Measurements from ENCODE around the gene KCTD16.

- TF ChIP-seq CTCF (IDR thresholded peaks at IDR 0.05) (no peak), POLR2AphosphoS5 (IDR thresholded peaks at IDR 0.05; ENCODE audit: low read depth, low read length) (no peak), REST (IDR thresholded peaks at IDR 0.05; ENCODE audit: insufficient read depth in 1 of 2, low read depth in 2 of 2, low read length in 1 of 2) (no peak), TCF7L2 (IDR thresholded peaks at IDR 0.05; ENCODE audit: low read depth, low read length) (no peak)
These were observed 137.1 kb downstream of the KCTD16 start for GRCh38 chr5:144307736-144308135.

All from Panc1 (cell line).